Measurements from ENCODE around the gene RPGRIP1L.

RPGRIP1L gene

GRCh38 chr16:53620476-53620875 lies 83.2 kb downstream of the RPGRIP1L start:
- no peak for DNase-seq (ENCODE audit: extremely low read depth, low read depth)
- no peak for TF ChIP-seq CTCF (IDR thresholded peaks at IDR 0.05; ENCODE audit: low read depth, low read length)

DNA sequence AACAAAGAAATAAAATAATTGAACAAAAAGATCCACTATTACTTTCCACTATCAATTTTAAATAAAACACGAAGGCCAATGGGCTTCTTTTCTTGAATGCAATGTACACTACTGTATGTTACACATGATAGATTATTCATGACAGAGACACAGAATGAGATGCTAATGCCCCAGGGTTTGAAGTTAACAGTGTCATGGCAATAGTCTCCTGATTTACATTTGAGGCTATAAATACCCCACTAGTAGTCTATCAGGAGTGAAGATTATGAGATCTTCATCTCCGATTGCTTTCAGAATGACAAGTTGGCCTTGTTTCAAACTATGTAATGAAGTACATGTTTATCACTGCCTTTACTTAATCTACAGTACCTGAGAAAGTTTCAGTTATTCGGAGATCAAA lies 84.4 kb downstream of the RPGRIP1L start:
- TF ChIP-seq CTCF (IDR thresholded peaks at IDR 0.05; ENCODE audit: low read depth, low read length), result no peak
- no peak for DNase-seq (ENCODE audit: extremely low read depth, low read depth)

- no peak for TF ChIP-seq CTCF (IDR thresholded peaks at IDR 0.05; ENCODE audit: low read depth, low read length)
Observed at GRCh38 chr16:53614346-53614745, 89.3 kb downstream of the RPGRIP1L start.

GRCh38 chr16:53612003-53612402 lies 91.7 kb downstream of the RPGRIP1L start:
- DNase-seq (ENCODE audit: extremely low read depth, low read depth), result no peak
- TF ChIP-seq CTCF (IDR thresholded peaks at IDR 0.05; ENCODE audit: low read depth, low read length), result no peak

More at GRCh38 chr16:53614346-53614745, 89.3 kb downstream of the RPGRIP1L start:
- DNase-seq (ENCODE audit: extremely low read depth, low read depth), result no peak

DNA sequence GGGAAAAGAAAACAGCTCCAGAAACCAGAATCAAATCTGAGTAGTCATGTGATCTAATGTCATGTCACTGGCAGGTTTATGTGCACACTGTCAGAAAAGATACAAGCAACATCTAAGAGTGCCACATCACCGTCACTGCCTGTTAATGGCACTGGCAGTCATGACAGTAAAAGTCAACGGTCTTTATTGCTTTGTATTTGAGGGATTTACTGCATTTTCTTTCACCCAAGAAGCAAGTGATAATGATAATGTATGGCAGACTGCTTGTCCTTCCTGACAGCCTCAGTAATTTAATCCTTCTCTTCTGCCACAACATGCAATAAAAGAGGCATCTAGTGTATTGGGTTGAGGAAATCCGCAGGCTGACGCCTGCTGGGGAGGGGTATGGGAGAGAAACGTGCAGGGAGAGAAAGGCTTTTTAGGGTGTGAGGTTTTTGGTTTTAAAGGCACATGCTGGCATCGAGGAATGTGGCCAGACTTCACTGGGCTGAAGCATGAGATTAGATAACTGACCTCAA lies 92.4 kb downstream of the RPGRIP1L start:
- TF ChIP-seq CTCF (IDR thresholded peaks at IDR 0.05; ENCODE audit: low read depth, low read length), result no peak
- DNase-seq (ENCODE audit: extremely low read depth, low read depth), result no peak

DNA sequence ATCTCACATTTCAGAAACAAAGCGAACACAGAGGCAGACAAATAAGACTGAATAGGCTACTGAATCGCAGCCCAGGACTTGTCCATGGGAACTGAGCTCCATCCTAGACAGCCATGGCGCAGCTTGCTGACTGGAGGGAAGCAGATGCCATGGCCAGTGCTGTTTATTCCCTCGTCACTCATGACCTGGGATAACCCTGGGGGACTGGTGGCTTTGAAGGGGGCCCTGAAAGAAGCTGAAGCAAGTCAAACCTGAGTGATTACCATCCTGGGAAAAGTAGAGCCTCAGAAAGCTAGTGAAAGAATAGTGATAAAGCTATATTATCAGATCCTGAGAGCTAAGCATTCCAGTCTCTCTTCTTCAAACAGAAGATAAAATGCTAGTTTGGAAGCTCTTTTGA lies 94.1 kb downstream of the RPGRIP1L start:
- no peak for DNase-seq (ENCODE audit: extremely low read depth, low read depth)
- no peak for TF ChIP-seq CTCF (IDR thresholded peaks at IDR 0.05; ENCODE audit: low read depth, low read length)

- no peak for TF ChIP-seq CTCF (IDR thresholded peaks at IDR 0.05; ENCODE audit: low read depth, low read length)
- no peak for DNase-seq (ENCODE audit: extremely low read depth, low read depth)
Observed at GRCh38 chr16:53608094-53608493, 95.6 kb downstream of the RPGRIP1L start.
